Activated CD8-positive, alpha-beta memory T cell treated with anti-CD3 and anti-CD28 coated beads, Interleukin-2, amount 50 U/mL, for 48 hours (primary cell): ENCODE data around the gene SYT3.
"Not testable (repeated sequence)": the region's sequence is repeated elsewhere in the genome, so short reads cannot be mapped to it uniquely, and the experiment has no call there.

Source experiments
- DNase-seq: peaks from one replicate; pipeline ENCODE4 v3.0.0-alpha.2; 2020

The SYT3 gene

GRCh38 chr19:50633973-50634372 is 5.7 kb downstream of the SYT3 start:
- no peak for DNase-seq

- no peak for DNase-seq
These were observed 6.3 kb downstream of the SYT3 start for GRCh38 chr19:50633359-50633758.

GRCh38 chr19:50632151-50632835 is 7.4 kb downstream of the SYT3 start:
- DNase-seq, result no peak

GRCh38 chr19:50629801-50630200 is 9.9 kb downstream of the SYT3 start:
- no peak for DNase-seq

- no peak for DNase-seq
These were observed 10.5 kb downstream of the SYT3 start for GRCh38 chr19:50629194-50629593.

GRCh38 chr19:50628551-50628950 is 11.1 kb downstream of the SYT3 start:
- no peak for DNase-seq

GRCh38 chr19:50628146-50628545 is 11.5 kb downstream of the SYT3 start:
- DNase-seq, result no peak

GRCh38 chr19:50626795-50627194 is 12.9 kb downstream of the SYT3 start:
- no peak for DNase-seq

- DNase-seq, result no peak
These were observed 13.7 kb downstream of the SYT3 start for GRCh38 chr19:50626011-50626410.

GRCh38 chr19:50624949-50625600 is 14.6 kb downstream of the SYT3 start:
- DNase-seq, result no peak

GRCh38 chr19:50620394-50620906 is 19.2 kb downstream of the SYT3 start:
- DNase-seq, result not testable (repeated sequence)

- not testable (repeated sequence) for DNase-seq
These were observed 20.5 kb downstream of the SYT3 start for GRCh38 chr19:50619184-50619583.

- not testable (repeated sequence) for DNase-seq
These were observed 21.3 kb downstream of the SYT3 start for GRCh38 chr19:50618379-50618778.

GRCh38 chr19:50612504-50613404 is 26.9 kb downstream of the SYT3 start:
- DNase-seq, result not testable (repeated sequence)

GRCh38 chr19:50607874-50608785 is 31.6 kb downstream of the SYT3 start:
- DNase-seq, result peak; percentile 96

GRCh38 chr19:50607388-50607787 is 32.3 kb downstream of the SYT3 start:
- DNase-seq, result no peak

GRCh38 chr19:50606059-50606836 is 33.4 kb downstream of the SYT3 start:
- DNase-seq, result not testable (repeated sequence)

- not testable (repeated sequence) for DNase-seq
These were observed 35.2 kb downstream of the SYT3 start for GRCh38 chr19:50604264-50605073.

- no peak for DNase-seq
These were observed 36.7 kb downstream of the SYT3 start for GRCh38 chr19:50602935-50603334.

GRCh38 chr19:50602496-50602895 is 37.2 kb downstream of the SYT3 start:
- DNase-seq, result no peak

- no peak for DNase-seq
These were observed 37.6 kb downstream of the SYT3 start for GRCh38 chr19:50602089-50602422.
